UCSD-AML1 (cell line): ENCODE data around the gene CHIT1.

Source experiments
- DNase-seq: peaks from one replicate; lab custom pipeline; 2025; ENCODE audit not compliant: unreplicated experiment; lab: John Stamatoyannopoulos, UW

CHIT1 gene

DNA sequence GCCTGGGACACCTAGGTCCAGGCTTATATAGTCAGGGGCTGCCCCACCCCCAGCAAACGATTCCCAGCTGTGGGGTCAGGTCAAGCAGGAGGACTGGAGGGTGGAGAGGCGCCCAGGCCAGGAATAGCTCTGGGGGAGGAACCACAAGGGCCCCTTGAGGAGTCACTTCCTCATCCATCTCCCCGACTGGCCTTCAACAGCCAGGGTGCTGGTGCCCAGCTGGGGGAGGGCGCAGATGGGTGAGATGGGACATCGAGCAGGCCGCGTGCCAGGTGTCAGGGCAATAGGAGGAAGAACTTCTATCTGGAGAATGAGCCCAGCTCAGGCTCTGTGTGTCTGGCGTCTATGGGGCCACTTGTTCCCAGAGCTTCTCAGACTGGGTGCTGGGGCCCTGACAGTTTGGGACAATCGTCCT is 53.6 kb downstream of the CHIT1 start:
- DNase-seq, result peak; percentile 30

DNA sequence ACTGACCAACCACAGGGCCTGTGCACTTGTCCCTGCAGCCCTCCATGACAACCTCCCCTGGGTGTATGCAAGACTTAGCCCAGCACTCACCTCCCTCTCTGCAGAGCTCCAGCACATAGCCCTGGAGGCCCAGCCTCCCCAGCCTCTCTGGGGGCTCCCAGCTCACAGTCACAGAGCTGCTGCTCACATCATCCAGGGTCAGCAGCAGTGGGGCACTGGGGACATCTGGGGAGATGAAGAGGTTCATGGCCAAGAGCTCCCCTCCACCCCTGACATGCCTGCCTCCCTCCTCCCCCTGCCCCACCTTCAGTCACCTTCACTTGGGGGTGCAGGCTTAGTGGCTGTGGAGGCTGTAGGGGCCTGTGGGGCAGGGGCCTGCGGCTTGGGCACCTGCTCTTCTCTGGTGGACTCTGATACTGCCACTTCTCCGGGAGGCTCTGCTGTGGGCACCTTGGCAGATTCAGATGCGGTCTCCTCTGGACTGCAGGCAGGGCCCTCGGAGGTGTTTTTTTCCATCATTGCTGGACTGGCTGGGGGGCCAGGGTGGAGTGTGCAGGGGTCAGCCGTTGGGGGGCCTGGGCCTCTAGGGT is 54.1 kb downstream of the CHIT1 start, which contains the start of gene MYBPH:
MYBPH (minus strand) TSS at position 590 of the 590 bp plus-strand sequence; CDS start at position 519, 71 bp downstream.
- no peak for DNase-seq

DNA sequence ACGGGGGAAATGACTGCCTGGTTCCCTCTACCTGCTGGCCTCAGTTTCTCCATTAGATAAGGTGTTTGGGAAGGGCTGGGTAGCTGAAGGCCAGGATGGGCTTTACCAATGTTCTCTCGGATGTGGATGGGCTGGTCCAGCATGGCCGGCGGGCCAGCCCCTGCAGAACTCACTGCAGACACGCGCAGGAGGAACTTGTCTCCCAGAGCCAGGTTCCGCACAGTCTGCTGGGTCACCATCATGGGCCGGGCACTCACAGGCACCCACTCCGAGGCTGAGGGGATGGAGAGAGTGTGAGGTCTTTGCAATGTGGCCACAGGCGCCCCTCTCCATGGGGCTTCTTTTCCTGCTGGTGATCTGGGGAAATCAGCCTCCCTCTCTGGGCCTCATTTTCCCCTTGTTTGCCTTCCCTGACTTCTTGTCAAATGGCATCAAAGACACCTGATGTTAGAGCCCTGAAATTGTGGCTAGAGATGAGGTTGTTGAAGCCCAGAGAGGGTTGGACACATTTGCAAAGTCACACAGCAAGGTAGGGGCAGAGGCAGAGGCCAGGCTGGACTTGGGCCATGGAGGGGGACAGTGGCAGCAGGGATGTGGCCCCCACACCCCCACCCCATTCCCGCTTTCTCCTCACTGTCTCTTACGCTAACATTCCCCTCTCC is 55.0 kb downstream of the CHIT1 start:
- DNase-seq, result no peak

DNA sequence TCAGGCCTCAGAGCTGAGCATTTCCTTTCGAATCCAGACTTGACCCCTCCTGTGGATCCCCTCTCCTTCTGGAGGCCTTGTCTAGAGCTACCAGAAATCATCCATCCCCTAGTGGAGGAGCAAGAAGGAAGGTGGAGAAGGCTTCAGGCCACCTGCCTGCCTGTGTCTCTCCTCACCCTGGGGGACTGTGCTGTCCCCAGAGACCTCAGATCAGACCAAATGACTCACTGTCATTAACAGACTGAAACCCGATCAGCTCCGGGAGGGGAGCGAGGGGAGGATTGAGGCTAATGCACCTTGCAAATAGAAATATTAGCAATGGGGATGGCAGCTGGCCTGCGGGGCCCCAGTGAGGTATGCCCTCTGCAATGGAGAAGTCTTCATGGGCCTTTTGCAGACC is 55.9 kb downstream of the CHIT1 start:
- no peak for DNase-seq

DNA sequence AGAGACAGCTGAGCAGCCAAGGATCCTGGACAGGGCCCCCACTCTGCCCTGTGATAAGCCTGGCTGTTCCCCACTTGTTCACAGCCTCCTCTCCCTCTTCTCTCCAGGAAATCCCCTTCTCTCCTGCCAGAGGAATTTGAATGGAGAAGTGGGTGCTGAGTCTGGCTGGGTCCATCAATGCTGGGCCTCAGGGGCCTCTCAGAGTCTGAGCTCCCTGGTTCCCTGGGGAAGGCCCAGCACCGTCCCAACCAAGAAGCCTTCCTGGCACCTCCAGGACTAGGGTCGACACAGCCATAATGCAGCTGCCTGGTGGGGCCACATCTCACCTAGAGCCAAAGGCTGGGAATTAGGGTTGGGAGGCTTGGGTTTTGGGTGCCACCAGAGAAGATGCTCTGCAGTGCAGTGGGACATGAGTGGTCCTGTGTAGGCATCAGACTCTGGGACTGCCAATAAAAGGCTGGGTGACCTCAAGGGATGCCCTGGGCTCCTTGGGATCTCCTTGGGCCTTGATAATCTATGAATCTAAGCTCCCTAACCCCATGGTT is 56.4 kb downstream of the CHIT1 start:
- DNase-seq, result no peak

DNA sequence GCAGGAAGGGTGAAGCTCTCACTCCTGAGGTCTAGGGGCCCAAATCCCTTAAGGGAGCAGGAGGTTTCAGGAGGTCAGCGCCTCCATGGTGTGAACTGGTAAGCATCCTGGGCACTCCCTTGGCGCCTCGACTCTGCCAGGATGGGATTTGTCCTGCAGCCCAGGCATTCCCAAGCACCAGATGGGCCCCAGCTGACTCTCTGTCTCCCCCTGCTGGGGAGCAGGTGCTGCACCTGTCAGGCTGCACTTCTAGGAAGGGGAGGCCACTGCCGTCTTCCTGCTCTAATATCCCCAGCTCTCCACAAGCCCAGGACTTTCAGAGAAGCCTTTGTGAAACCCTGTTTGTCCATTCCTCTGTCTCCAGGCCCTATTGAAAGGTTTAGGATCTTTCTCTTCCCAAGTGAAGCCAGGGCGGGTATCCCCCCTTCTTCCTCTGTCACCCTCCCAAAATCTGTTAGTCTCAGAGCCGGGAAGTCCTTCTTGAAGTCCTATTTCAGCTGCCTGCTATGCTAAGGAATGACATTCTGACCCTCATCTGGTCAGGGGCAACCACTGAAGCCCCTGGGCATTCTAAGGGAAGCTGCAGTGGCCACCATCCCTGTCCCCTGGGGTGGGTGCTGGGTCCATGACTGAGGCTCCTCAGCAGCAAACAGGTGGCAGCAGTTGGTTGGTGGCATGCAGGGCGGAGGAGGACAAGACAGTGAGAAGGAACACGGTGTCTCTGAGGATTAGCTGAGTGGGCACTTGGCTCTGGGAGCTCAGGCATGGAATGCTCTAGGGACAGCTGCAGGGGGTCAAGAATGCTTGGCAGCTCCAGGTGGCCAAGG is 57.1 kb downstream of the CHIT1 start:
- DNase-seq, result peak; percentile 58

DNA sequence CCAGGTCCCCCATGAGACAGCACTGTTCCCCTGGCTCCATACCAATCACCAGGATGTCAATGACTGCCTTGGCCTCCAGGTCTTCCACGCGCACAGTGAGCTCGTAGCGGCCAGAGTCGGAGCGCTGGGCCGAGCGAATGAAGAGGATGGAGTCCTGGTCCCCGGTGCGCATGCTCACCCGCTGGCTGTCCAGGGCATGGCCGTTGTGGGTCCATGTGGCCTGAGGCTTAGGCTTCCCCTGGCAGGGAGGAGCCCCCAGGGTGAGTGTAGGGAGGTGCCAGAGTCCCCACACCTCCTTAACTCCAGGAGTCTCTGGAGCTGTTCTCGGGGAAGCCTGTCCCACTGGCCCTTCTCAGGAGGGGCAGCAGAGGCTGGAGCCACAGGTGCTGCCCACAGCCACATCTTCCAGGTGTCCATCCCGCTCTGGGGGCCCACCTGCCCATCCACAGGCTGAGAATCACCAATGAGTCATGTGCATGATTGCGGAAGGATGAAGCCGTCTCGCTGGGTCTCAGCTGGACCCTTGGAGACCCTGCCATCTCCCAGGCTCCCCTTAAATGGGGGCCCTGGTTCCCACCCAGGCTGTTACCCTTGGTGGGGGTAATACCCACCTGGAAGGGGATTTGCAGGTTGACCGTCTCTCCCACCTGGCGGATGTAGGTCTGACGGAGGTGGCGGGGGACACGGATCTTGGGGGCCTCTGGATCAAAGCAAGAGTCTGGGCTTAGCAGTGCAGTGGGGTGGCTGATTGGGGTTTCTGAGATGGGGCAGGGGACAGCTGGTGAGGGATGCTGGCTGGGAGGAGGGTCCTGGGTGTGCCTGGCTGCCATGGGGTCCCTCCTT is 57.9 kb downstream of the CHIT1 start:
- no peak for DNase-seq

DNA sequence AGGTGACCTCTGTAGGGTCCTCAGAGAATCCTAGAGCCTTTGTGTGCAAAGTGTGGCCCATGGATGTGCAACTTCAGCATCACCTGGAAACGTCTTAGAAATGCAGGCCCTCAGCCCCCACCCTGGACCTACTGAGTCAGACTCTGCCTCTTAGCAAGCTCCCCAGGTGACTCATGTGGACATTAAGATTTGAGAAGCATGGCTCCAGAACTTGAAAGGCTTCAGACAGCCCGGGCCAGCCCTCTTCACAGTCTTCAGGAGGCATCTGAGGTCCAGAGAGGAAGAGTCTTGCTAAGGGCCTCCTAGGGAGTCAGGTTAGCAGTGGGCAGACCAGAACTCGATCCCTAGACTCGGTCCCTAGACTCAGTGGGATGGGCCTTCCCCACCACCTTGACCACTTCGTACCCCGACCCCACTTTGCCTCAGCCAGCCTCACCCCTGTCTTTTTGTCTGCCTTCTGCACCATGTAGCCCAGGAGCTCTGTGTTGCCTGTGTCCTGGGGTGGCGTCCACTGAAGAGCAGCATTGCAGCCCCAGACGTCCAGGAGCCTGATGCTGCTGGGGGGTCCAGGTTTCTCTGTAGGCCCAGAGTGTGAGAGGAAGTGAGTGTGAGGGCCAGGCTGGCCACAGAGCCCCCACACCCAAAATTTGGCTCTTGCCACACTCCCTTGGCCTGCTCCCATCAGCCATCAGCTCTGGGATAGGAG is 58.7 kb downstream of the CHIT1 start:
- DNase-seq, result no peak

DNA sequence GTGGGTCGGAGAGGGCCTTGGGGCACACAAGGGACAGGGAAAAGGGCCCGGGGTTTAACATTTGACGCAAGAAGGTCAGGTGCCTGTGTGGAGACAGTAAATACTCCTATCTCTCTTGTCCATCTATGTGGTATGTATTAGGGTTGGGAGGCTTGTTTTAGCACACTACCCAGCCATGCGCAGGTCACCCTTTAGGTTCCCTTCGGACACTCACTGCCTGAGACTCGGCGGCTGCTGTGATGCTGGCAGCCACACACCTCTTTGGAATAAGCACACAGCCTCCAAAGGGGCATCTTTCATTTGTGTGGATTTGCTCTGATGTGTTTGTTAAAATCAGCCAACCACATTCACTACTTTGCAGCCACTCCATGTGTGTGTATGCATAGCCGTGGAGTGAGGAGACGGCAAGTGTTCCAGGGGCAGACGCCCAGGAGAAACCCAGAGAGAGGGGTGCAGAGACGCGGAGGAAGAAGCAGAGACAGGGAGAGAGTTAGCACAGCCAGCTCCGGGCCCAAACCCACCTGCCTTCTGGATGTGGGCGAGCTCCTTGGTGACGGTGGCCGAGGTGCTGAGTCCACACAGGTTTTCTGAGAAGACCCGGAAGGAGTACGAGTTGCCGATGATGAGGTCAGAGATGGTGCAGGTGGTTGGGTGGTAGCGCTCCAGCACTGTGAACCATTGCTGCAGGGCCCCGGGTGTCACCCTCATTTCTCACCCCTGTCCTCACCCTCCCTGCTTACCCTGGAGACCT is 59.5 kb downstream of the CHIT1 start:
- no peak for DNase-seq

DNA sequence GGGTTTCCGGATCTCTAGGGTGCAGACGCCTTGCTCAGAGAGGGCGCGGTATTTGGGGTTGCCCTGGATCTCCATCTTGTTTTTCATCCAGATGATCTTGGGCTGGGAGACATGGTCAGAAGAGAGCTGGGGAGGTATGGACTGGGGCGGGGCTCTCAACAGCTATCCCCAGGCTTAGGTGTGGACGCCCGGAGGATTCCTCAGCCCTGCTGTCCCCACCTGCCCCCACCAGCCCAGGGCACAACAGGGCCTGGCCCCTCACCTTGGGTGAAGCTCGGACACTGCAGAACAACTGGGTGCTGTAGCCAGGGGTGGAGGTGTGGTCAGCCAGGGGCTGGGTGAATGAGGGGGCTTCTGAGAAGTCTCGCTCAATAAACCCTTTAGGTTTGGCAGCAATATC is 60.5 kb downstream of the CHIT1 start:
- DNase-seq, result no peak

DNA sequence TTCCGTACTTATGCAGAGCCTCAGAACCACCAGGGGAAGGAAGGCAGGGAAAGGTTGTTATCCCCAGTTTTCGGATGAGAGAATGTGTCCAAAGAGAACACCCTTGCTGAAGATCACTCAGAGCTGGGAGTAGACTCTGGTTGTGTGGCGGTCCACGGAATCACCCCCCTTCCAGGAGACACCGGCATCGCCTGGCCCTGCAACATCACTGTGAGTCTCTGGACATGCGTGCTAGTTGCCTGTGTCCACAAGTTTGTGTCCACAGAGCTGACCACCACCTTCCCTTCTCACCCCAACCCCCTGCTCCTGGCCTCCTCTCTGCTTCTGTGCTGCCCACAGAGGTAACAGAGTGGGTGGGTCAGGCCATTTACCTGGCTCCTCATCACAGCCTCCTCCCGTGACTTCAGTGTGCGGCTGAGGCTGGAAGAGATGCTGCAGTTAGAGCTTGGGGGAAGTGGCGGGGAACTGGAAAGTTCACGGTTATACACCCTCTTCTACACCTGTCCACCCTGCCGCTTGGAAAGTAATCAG is 61.2 kb downstream of the CHIT1 start:
- DNase-seq, result no peak

DNA sequence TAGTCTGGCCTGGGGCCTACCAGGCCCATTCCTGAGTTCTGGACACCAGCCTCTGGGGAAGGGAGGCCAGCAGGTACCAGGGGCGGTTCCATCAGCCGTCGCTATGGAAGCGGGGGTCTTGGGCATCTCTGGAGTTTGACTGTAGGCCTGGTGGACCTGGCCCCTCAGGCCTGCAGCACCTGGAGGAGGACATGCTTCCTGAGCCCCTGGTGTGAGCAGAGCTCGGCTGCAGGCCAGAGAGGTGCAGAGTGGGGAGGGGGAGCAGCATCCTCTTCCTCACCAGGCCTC is 61.6 kb downstream of the CHIT1 start:
- DNase-seq, result no peak

DNA sequence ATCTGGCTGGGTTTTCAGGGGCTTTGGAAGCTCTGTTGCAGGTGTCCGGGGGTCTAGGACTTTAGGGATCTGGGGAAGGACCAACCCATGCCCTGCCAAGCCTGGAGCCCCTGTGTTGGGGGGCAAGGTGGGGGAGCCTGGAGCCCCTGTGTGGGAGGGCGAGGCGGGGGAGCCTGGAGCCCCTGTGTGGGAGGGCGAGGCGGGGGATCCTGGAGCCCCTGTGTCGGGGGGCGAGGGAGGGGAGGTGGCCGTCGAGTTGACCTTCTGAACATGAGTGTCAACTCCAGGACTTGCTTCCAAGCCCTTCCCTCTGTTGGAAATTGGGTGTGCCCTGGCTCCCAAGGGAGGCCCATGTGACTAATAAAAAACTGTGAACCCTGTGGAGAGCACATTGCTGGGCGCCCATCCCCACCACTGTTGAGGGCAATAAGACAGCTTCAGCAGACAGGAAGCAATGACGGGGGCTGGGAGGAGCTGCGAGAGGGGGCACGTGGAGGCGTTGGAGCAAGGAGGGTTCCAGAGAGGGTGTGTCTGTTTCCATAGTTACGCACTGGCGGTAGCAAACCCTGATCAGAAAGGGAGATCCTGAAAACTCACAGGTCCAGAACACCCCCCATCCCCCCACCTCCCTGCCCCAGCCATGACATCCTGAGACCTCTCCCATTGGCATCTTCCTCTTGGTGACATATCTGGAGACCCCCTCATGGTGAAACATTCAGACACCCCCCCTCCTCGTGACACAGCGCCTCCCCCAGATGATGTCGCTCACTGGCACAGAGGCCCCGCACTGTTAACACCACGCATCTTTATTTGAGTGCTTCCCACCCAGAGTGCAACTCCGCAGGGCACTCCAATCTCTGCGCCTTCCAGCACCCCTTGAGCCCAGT is 62.2 kb downstream of the CHIT1 start:
- DNase-seq, result no peak

DNA sequence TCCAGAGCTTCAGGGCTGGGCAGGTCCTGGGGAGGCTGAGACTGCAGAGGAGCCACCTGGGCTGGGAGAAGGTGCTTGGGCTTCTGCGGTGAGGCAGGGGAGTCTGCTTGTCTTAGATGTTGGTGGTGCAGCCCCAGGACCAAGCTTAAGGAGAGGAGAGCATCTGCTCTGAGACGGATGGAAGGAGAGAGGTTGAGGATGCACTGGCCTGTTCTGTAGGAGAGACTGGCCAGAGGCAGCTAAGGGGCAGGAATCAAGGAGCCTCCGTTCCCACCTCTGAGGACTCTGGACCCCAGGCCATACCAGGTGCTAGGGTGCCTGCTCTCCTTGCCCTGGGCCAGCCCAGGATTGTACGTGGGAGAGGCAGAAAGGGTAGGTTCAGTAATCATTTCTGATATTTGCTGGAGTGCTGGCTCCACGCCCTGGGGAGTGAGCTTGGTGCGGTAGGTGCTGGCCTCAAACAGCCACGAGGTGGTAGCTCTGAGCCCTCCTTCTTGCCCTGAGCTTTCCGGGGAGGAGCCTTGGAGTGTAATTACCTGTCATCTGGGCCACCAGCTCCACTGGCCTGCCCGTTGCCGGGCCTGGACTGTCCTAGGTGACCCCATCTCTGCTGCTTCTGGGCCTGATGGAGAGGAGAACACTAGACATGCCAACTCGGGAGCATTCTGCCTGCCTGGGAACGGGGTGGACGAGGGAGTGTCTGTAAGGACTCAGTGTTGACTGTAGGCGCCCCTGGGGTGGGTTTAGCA is 63.1 kb downstream of the CHIT1 start:
- no peak for DNase-seq
